ENCODE measurements around the gene RNF166.

The RNF166 gene

GRCh38 chr16:88655053-88655732 is 51.0 kb downstream of the RNF166 start:
- no peak for DNase-seq (ENCODE audit: low read depth in 1 of 2, low spot score in 1 of 2)

- no peak for DNase-seq (ENCODE audit: low read depth in 1 of 2, low spot score in 1 of 2)
Measured at GRCh38 chr16:88654363-88655052, 51.7 kb downstream of the RNF166 start.

- DNase-seq (ENCODE audit: low read depth in 1 of 2, low spot score in 1 of 2), result no peak
Measured at GRCh38 chr16:88653596-88654362, 52.4 kb downstream of the RNF166 start.

- DNase-seq (ENCODE audit: low read depth in 1 of 2, low spot score in 1 of 2), result no peak
Measured at GRCh38 chr16:88653101-88653500, 53.1 kb downstream of the RNF166 start.

- DNase-seq (ENCODE audit: low read depth in 1 of 2, low spot score in 1 of 2), result no peak
Measured at GRCh38 chr16:88652762-88653063, 53.5 kb downstream of the RNF166 start.

- DNase-seq (ENCODE audit: low read depth in 1 of 2, low spot score in 1 of 2), result no peak
Measured at GRCh38 chr16:88651989-88652761, 54.0 kb downstream of the RNF166 start.

GRCh38 chr16:88651276-88651988 is 54.8 kb downstream of the RNF166 start:
- peak; percentile 41 to 50 for DNase-seq (ENCODE audit: low read depth in 1 of 2, low spot score in 1 of 2)

- peak; percentile 64 to 67 for DNase-seq (ENCODE audit: low read depth in 1 of 2, low spot score in 1 of 2)
Measured at GRCh38 chr16:88650749-88651275, 55.4 kb downstream of the RNF166 start, which contains the start of gene CYBA. Gene CYBA (minus strand): TSS chr16:88651053. CDS start chr16:88651013, 40 bp downstream.

- DNase-seq (ENCODE audit: low read depth in 1 of 2, low spot score in 1 of 2), result no peak
Measured at GRCh38 chr16:88649924-88650748, 56.1 kb downstream of the RNF166 start.

GRCh38 chr16:88649195-88649923 is 56.8 kb downstream of the RNF166 start:
- no peak for DNase-seq (ENCODE audit: low read depth in 1 of 2, low spot score in 1 of 2)

GRCh38 chr16:88647178-88648070 is 58.8 kb downstream of the RNF166 start:
- DNase-seq (ENCODE audit: low read depth in 1 of 2, low spot score in 1 of 2), result no peak

All from stimulated activated CD4-positive, alpha-beta T cell treated with anti-CD3 and anti-CD28 coated beads, Interleukin-15, amount 100 ng/mL, for 1 hour (primary cell).